ENCODE measurements around the gene SHF. TPM values are rescaled to one million over a fixed set of nuclear protein-coding genes. Genes with fewer than 3 reads are reported as not detected.

The SHF gene
- total and polyA plus RNA-seq, 2 of the 4 experiments (the other 2 are of a cell fraction): 1.8 to 3.5 TPM

GRCh38 chr15:45179221-45179985, 8.4 kb downstream of the SHF start:
- Histone ChIP-seq H3K79me1 (ENCODE audit: low read depth in 1 of 2, low read length in 2 of 2) (no peaks in the 10 kb centered on the region), H3K18ac (ENCODE audit: low read depth, low read length) (no peak overlapping the region), H2AK9ac (replicated peaks; ENCODE audit: low read depth, low read length, poor library complexity) (peak overlapping the region; percentile 53), H2BK5ac (ENCODE audit: low read depth, low read length, poor library complexity, severe bottlenecking) (no peak overlapping the region), H2BK120ac (ENCODE audit: low read depth, low read length) (no peak overlapping the region), H4K20me1 (ENCODE audit: insufficient read depth, low read length) (no peaks in the 10 kb centered on the region; the same call in 1 of the 2 replicates), H4K8ac (ENCODE audit: low read depth in 2 of 2, low read length in 2 of 2) (no peak overlapping the region), H2BK20ac (ENCODE audit: low read depth, low read length) (no peak overlapping the region), H3K9ac (ENCODE audit: low read depth, low read length) (no peak overlapping the region), H3K23ac (ENCODE audit: low read depth, low read length) (no peak overlapping the region), H3K27ac (ENCODE audit: insufficient read depth, low read length) (no peak overlapping the region), H2AFZ (replicated peaks; ENCODE audit: low read length, poor library complexity) (peak overlapping the region; percentile 36), H3K4ac (ENCODE audit: low read depth, low read length) (no peak overlapping the region), H2AK5ac (ENCODE audit: low read depth, low read length) (no peak overlapping the region), H3K4me3 (ENCODE audit: insufficient read depth, low read depth, low read length) (no peak overlapping the region), H3K14ac (replicated peaks; ENCODE audit: low read depth, low read length) (no peak overlapping the region), H2BK15ac (ENCODE audit: low read depth, low read length) (no peak overlapping the region), H4K91ac (ENCODE audit: insufficient read depth, low read depth, low read length) (no peak overlapping the region), H3K9me3 (ENCODE audit: control insufficient read depth, insufficient read depth, low read length) (no peaks in the 10 kb centered on the region), H3K36me3 (ENCODE audit: control insufficient read depth, insufficient read depth, low read length) (peaks cover 3% of the 10 kb centered on the region), H4K5ac (ENCODE audit: low read depth, low read length) (no peak overlapping the region), H3K56ac (ENCODE audit: extremely low read depth, insufficient read depth, low read length) (no peak overlapping the region), H3K4me1 (ENCODE audit: control insufficient read depth, insufficient read depth, low read length) (no peaks in the 10 kb centered on the region), H3K9me1 (ENCODE audit: insufficient read depth, low read length) (0 out of 2 replicates have a peak, but pooled peaks cover 4% of the 10 kb centered on the region), H3K4me2 (ENCODE audit: low read depth, low read length) (no peak overlapping the region), H3K27me3 (ENCODE audit: control insufficient read depth, insufficient read depth, low read length) (no peaks in the 10 kb centered on the region)
- DNase-seq (no peak), ATAC-seq (ENCODE audit: low read depth) (no peak)
- intact Hi-C loops (cut with micrococcal nuclease): no loop called here
- ChIA-PET POLR2A (ENCODE audit: unreplicated experiment) (no interaction called here), CTCF (no interaction called here)
- WGBS, 2 experiments (ENCODE audit: extremely low coverage in 2 of 2, insufficient read length in 1 of 2): 94% methylated on average over 5 of the region's 13 CpGs; no CpG with 5 or more reads in 1 of the 2 experiments
- TF ChIP-seq CHD1 (IDR thresholded peaks at IDR 0.05; ENCODE audit: low read depth, low read length) (no peak), CTCF (conservative IDR thresholded peaks at IDR 0.05; ENCODE audit: low read depth, low read length) (0 out of 2 replicates have a peak, but pooled peaks have one; percentile 21)
- dilution Hi-C loops (cut with HindIII; ENCODE audit: low sequenced_read_pairs, unreplicated experiment): no loop called here
- BruUV-seq (replicated peaks): no TSS peak
- in situ Hi-C loops (cut with MboI; ENCODE audit: low sequenced_read_pairs): loop anchor here (25.0 kb wide), 1 partner anchor 433 kb away; no protein-coding TSS in a partner anchor
